WTC11 (cell line): ENCODE data around the gene HES4. TPM values are rescaled to one million over a fixed set of nuclear protein-coding genes. Genes with fewer than 3 reads are reported as not detected.

Experiments used
- ATAC-seq: fragments of 200-7000 bp; cut with Tn5 transposase; 2 replicates; pipeline ENCODE4 v1.10.0; 2021; ENCODE audit warnings: mild to moderate bottlenecking, moderate library complexity
- CTCF ChIA-PET: fragments of 300-600 bp; sonication (Branson Sonifier 250); formaldehyde crosslinking; loops from one replicate; lab custom pipeline; 2021; ENCODE audit warnings: antibody characterized with exemption; lab: Charles Lee
- POLR2A ChIA-PET: fragments of 350-600 bp; sonication (Branson Sonifier 250); formaldehyde crosslinking; loops from one replicate; lab custom pipeline; 2021; ENCODE audit warnings: antibody characterized with exemption; lab: Charles Lee
- DNase-seq: peaks from one replicate; pipeline ENCODE4 v3.0.0; 2021; ENCODE audit warnings: low spot score
- H3K27ac Mint-ChIP-seq: 2 replicates; pipeline ENCODE4 v1.8.0; 2021; ENCODE audit warnings: mixed read lengths
- H3K27me3 Mint-ChIP-seq: 2 replicates; pipeline ENCODE4 v1.8.0; 2021; ENCODE audit warnings: low read depth, mild to moderate bottlenecking, moderate library complexity, mixed read lengths
- H3K36me3 Mint-ChIP-seq: 2 replicates; pipeline ENCODE4 v1.8.0; 2021; ENCODE audit warnings: mixed read lengths
- H3K4me1 Mint-ChIP-seq: 2 replicates; pipeline ENCODE4 v1.8.0; 2022; ENCODE audit warnings: mixed read lengths
- H3K4me3 Mint-ChIP-seq: 2 replicates; pipeline ENCODE4 v1.8.0; 2021; ENCODE audit warnings: mild to moderate bottlenecking, moderate library complexity, mixed read lengths
- H3K9me3 Mint-ChIP-seq: 2 replicates; pipeline ENCODE4 v1.8.0; 2021; ENCODE audit warnings: mixed read lengths
- ATF1 ChIP-seq: sonication (generic); formaldehyde crosslinking; IDR thresholded peaks from 2 replicates; pipeline ENCODE4 v1.8.1; 2023; ENCODE audit warnings: mild to moderate bottlenecking, moderate library complexity, missing genetic modification reagents
- GRHL2 ChIP-seq: fragments of 250-450 bp; sonication (Bioruptor Pico); IDR thresholded peaks from 2 replicates; pipeline ENCODE4 v1.8.0; 2022; ENCODE audit warnings: mild to moderate bottlenecking, moderate library complexity; ENCODE audit not compliant: insufficient replicate concordance, severe bottlenecking
- IRF1 ChIP-seq: sonication (generic); formaldehyde crosslinking; IDR thresholded peaks from 2 replicates; pipeline ENCODE4 v1.8.0; 2023; ENCODE audit warnings: missing genetic modification reagents
- MXD4 ChIP-seq: fragments of 250-450 bp; sonication (Bioruptor Pico); IDR thresholded peaks from 2 replicates; pipeline ENCODE4 v1.8.0; 2021; ENCODE audit warnings: mild to moderate bottlenecking, moderate library complexity, borderline replicate concordance
- NR3C1 ChIP-seq: sonication (generic); formaldehyde crosslinking; conservative IDR thresholded peaks from 2 replicates; pipeline ENCODE4 v1.8.1; 2023; ENCODE audit warnings: low read depth, mild to moderate bottlenecking, missing genetic modification reagents
- SOX15 ChIP-seq: fragments of 250-450 bp; sonication (Bioruptor Pico); IDR thresholded peaks from 2 replicates; pipeline ENCODE4 v1.9.0; 2021; ENCODE audit warnings: mild to moderate bottlenecking
- TEAD4 ChIP-seq: sonication (generic); formaldehyde crosslinking; IDR thresholded peaks from 2 replicates; pipeline ENCODE4 v1.8.0; 2022; ENCODE audit warnings: mild to moderate bottlenecking, missing genetic modification reagents
- ZBTB21 ChIP-seq: sonication (generic); formaldehyde crosslinking; IDR thresholded peaks from 2 replicates; pipeline ENCODE4 v1.8.1; 2023; ENCODE audit warnings: mild to moderate bottlenecking, missing genetic modification reagents, borderline replicate concordance
- ZBTB43 ChIP-seq: sonication (generic); formaldehyde crosslinking; IDR thresholded peaks from 2 replicates; pipeline ENCODE4 v1.8.1; 2023; ENCODE audit warnings: mild to moderate bottlenecking, missing genetic modification reagents
- ZNF121 ChIP-seq: sonication (generic); formaldehyde crosslinking; IDR thresholded peaks from 2 replicates; pipeline ENCODE4 v1.8.0; 2023; ENCODE audit warnings: missing genetic modification reagents
- ZNF317 ChIP-seq: sonication (generic); formaldehyde crosslinking; IDR thresholded peaks from 2 replicates; pipeline ENCODE4 v1.8.1; 2023; ENCODE audit warnings: low read depth, mild to moderate bottlenecking, moderate library complexity, missing genetic modification reagents, borderline replicate concordance
- total RNA-seq: library from RNA; stranded (reverse); gene quantifications from 3 replicates; pipeline ENCODE4 v1.2.3, GENCODE V29; 2021
- TF ChIP-seq, protein P1 (sequence below): sonication (generic); formaldehyde crosslinking; conservative IDR thresholded peaks from 2 replicates; pipeline ENCODE4 v1.8.1; 2023; ENCODE audit warnings: mild to moderate bottlenecking, low read depth, missing genetic modification reagents, moderate library complexity
- TF ChIP-seq, protein P2 (sequence below): sonication (generic); formaldehyde crosslinking; IDR thresholded peaks from 2 replicates; pipeline ENCODE4 v1.8.1; 2023; ENCODE audit warnings: mild to moderate bottlenecking, missing genetic modification reagents
- TF ChIP-seq, protein P3 (sequence below): sonication (generic); formaldehyde crosslinking; IDR thresholded peaks from 2 replicates; pipeline ENCODE4 v1.8.1; 2023; ENCODE audit warnings: mild to moderate bottlenecking, missing genetic modification reagents, borderline replicate concordance
- TF ChIP-seq, protein P4 (sequence below): sonication (generic); formaldehyde crosslinking; IDR thresholded peaks from 2 replicates; pipeline ENCODE4 v1.8.1; 2022; ENCODE audit warnings: mild to moderate bottlenecking, missing genetic modification reagents, moderate library complexity, borderline replicate concordance
- TF ChIP-seq, protein P5 (sequence below): fragments of 250-450 bp; sonication (Bioruptor Pico); IDR thresholded peaks from 2 replicates; pipeline ENCODE4 v2.1.2; 2022; ENCODE audit warnings: mild to moderate bottlenecking, moderate library complexity
- TF ChIP-seq, protein P6 (sequence below): sonication (generic); formaldehyde crosslinking; IDR thresholded peaks from 2 replicates; pipeline ENCODE4 v1.8.1; 2022; ENCODE audit warnings: missing genetic modification reagents, borderline replicate concordance
- TF ChIP-seq, protein P7 (sequence below): sonication (generic); formaldehyde crosslinking; IDR thresholded peaks from 2 replicates; pipeline ENCODE4 v1.8.1; 2022; ENCODE audit warnings: low read depth, missing genetic modification reagents, borderline replicate concordance

The HES4 gene
- total RNA-seq, 1 experiment from 2014 or later = 4.5 TPM

GRCh38 chr1:969260-969855 lies 30.5 kb downstream of the HES4 start:
- ChIA-PET POLR2A (no interaction called here), CTCF (interaction anchor here (0.6 to 2.9 kb wide), 3 partner anchors 26 to 94 kb away, joined by 3 to 15 read pairs (median 4); no protein-coding TSS in a partner anchor)
- H3K27ac Mint-ChIP-seq = no peak overlapping the region

More at GRCh38 chr1:969260-969855, 30.5 kb downstream of the HES4 start:
- ATAC-seq = no peak
- Mint-ChIP-seq H3K27me3 (peaks cover 40% of the 10 kb centered on the region), H3K9me3 (no peaks in the 10 kb centered on the region; the same call in 1 of the 2 replicates), H3K4me1 (no peaks in the 10 kb centered on the region), H3K4me3 (no peak overlapping the region; the same call in 1 of the 2 replicates), H3K36me3 (no peaks in the 10 kb centered on the region)
- DNase-seq = no peak
- TF ChIP-seq IRF1 (CRISPR knock-in tag) = no peak
- TF ChIP-seq NR3C1 (CRISPR knock-in tag) = no peak
- TF ChIP-seq, protein P1, sequence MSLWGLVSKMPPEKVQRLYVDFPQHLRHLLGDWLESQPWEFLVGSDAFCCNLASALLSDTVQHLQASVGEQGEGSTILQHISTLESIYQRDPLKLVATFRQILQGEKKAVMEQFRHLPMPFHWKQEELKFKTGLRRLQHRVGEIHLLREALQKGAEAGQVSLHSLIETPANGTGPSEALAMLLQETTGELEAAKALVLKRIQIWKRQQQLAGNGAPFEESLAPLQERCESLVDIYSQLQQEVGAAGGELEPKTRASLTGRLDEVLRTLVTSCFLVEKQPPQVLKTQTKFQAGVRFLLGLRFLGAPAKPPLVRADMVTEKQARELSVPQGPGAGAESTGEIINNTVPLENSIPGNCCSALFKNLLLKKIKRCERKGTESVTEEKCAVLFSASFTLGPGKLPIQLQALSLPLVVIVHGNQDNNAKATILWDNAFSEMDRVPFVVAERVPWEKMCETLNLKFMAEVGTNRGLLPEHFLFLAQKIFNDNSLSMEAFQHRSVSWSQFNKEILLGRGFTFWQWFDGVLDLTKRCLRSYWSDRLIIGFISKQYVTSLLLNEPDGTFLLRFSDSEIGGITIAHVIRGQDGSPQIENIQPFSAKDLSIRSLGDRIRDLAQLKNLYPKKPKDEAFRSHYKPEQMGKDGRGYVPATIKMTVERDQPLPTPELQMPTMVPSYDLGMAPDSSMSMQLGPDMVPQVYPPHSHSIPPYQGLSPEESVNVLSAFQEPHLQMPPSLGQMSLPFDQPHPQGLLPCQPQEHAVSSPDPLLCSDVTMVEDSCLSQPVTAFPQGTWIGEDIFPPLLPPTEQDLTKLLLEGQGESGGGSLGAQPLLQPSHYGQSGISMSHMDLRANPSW (CRISPR knock-in tag) = no peak
- TF ChIP-seq ATF1 (CRISPR knock-in tag) = no peak
- TF ChIP-seq, protein P2, sequence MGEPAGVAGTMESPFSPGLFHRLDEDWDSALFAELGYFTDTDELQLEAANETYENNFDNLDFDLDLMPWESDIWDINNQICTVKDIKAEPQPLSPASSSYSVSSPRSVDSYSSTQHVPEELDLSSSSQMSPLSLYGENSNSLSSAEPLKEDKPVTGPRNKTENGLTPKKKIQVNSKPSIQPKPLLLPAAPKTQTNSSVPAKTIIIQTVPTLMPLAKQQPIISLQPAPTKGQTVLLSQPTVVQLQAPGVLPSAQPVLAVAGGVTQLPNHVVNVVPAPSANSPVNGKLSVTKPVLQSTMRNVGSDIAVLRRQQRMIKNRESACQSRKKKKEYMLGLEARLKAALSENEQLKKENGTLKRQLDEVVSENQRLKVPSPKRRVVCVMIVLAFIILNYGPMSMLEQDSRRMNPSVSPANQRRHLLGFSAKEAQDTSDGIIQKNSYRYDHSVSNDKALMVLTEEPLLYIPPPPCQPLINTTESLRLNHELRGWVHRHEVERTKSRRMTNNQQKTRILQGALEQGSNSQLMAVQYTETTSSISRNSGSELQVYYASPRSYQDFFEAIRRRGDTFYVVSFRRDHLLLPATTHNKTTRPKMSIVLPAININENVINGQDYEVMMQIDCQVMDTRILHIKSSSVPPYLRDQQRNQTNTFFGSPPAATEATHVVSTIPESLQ (CRISPR knock-in tag) = no peak
- TF ChIP-seq, protein P3, sequence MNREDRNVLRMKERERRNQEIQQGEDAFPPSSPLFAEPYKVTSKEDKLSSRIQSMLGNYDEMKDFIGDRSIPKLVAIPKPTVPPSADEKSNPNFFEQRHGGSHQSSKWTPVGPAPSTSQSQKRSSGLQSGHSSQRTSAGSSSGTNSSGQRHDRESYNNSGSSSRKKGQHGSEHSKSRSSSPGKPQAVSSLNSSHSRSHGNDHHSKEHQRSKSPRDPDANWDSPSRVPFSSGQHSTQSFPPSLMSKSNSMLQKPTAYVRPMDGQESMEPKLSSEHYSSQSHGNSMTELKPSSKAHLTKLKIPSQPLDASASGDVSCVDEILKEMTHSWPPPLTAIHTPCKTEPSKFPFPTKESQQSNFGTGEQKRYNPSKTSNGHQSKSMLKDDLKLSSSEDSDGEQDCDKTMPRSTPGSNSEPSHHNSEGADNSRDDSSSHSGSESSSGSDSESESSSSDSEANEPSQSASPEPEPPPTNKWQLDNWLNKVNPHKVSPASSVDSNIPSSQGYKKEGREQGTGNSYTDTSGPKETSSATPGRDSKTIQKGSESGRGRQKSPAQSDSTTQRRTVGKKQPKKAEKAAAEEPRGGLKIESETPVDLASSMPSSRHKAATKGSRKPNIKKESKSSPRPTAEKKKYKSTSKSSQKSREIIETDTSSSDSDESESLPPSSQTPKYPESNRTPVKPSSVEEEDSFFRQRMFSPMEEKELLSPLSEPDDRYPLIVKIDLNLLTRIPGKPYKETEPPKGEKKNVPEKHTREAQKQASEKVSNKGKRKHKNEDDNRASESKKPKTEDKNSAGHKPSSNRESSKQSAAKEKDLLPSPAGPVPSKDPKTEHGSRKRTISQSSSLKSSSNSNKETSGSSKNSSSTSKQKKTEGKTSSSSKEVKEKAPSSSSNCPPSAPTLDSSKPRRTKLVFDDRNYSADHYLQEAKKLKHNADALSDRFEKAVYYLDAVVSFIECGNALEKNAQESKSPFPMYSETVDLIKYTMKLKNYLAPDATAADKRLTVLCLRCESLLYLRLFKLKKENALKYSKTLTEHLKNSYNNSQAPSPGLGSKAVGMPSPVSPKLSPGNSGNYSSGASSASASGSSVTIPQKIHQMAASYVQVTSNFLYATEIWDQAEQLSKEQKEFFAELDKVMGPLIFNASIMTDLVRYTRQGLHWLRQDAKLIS (CRISPR knock-in tag) = no peak
- TF ChIP-seq MXD4 (CRISPR knock-in tag) = no peak
- TF ChIP-seq, protein P4, sequence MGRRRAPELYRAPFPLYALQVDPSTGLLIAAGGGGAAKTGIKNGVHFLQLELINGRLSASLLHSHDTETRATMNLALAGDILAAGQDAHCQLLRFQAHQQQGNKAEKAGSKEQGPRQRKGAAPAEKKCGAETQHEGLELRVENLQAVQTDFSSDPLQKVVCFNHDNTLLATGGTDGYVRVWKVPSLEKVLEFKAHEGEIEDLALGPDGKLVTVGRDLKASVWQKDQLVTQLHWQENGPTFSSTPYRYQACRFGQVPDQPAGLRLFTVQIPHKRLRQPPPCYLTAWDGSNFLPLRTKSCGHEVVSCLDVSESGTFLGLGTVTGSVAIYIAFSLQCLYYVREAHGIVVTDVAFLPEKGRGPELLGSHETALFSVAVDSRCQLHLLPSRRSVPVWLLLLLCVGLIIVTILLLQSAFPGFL = no peak
- no peak for TF ChIP-seq SOX15 (CRISPR knock-in tag)
- TF ChIP-seq TEAD4 (CRISPR knock-in tag) = no peak
- no peak for TF ChIP-seq ZNF317 (CRISPR knock-in tag)
- no peak for TF ChIP-seq GRHL2 (CRISPR knock-in tag)
- TF ChIP-seq, protein P5, sequence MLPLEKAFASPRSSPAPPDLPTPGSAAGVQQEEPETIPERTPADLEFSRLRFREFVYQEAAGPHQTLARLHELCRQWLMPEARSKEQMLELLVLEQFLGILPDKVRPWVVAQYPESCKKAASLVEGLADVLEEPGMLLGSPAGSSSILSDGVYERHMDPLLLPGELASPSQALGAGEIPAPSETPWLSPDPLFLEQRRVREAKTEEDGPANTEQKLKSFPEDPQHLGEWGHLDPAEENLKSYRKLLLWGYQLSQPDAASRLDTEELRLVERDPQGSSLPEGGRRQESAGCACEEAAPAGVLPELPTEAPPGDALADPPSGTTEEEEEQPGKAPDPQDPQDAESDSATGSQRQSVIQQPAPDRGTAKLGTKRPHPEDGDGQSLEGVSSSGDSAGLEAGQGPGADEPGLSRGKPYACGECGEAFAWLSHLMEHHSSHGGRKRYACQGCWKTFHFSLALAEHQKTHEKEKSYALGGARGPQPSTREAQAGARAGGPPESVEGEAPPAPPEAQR = no peak
- TF ChIP-seq ZBTB43 = no peak
- no peak for TF ChIP-seq ZBTB21 (CRISPR knock-in tag)
- TF ChIP-seq, protein P6, sequence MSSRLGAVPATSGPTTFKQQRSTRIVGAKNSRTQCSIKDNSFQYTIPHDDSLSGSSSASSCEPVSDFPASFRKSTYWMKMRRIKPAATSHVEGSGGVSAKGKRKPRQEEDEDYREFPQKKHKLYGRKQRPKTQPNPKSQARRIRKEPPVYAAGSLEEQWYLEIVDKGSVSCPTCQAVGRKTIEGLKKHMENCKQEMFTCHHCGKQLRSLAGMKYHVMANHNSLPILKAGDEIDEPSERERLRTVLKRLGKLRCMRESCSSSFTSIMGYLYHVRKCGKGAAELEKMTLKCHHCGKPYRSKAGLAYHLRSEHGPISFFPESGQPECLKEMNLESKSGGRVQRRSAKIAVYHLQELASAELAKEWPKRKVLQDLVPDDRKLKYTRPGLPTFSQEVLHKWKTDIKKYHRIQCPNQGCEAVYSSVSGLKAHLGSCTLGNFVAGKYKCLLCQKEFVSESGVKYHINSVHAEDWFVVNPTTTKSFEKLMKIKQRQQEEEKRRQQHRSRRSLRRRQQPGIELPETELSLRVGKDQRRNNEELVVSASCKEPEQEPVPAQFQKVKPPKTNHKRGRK (CRISPR knock-in tag) = no peak
- TF ChIP-seq, protein P7, sequence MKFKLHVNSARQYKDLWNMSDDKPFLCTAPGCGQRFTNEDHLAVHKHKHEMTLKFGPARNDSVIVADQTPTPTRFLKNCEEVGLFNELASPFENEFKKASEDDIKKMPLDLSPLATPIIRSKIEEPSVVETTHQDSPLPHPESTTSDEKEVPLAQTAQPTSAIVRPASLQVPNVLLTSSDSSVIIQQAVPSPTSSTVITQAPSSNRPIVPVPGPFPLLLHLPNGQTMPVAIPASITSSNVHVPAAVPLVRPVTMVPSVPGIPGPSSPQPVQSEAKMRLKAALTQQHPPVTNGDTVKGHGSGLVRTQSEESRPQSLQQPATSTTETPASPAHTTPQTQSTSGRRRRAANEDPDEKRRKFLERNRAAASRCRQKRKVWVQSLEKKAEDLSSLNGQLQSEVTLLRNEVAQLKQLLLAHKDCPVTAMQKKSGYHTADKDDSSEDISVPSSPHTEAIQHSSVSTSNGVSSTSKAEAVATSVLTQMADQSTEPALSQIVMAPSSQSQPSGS (CRISPR knock-in tag) = no peak
- TF ChIP-seq ZNF121 (CRISPR knock-in tag) = no peak
